HL-60 (cell line): ENCODE measurements around the gene KIF26B.

ENCODE experiments used
- DNase-seq, 2 experiments: peaks; one replicate each; pipeline ENCODE4 v3.0.0-alpha.2; 2010 to 2020; ENCODE audit warnings: low read depth in 1 of 2, low spot score in 1 of 2
- H3K27ac ChIP-seq: fragments of 250-450 bp; sonication (Bioruptor Pico); replicated peaks from 2 replicates; pipeline ENCODE4 v1.5.1; 2020; ENCODE audit warnings: mild to moderate bottlenecking, moderate library complexity
- H3K27me3 ChIP-seq: fragments of 250-450 bp; sonication (Bioruptor Pico); 2 replicates; pipeline ENCODE4 v1.5.1; 2021; ENCODE audit warnings: mild to moderate bottlenecking, moderate library complexity; ENCODE audit not compliant: insufficient read depth, poor library complexity, severe bottlenecking
- H3K4me3 ChIP-seq: replicated peaks from 2 replicates; pipeline ENCODE4 v1.5.1; 2011; ENCODE audit warnings: mild to moderate bottlenecking, control low read depth, low read length; ENCODE audit not compliant: insufficient read depth
- CTCF ChIP-seq: IDR thresholded peaks from one replicate; pipeline ENCODE4 v1.5.1; 2011; ENCODE audit warnings: low read length, control low read depth, inconsistent platforms; ENCODE audit not compliant: insufficient read depth
- GABPA ChIP-seq: IDR thresholded peaks from 2 replicates; pipeline ENCODE4 v1.6.1; 2012; ENCODE audit warnings: low read depth
- POLR2AphosphoS5 ChIP-seq: IDR thresholded peaks from 2 replicates; pipeline ENCODE4 v1.6.1; 2012; ENCODE audit warnings: low read depth
- REST ChIP-seq: IDR thresholded peaks from 2 replicates; pipeline ENCODE4 v1.6.1; 2012; ENCODE audit warnings: low read depth; ENCODE audit not compliant: insufficient replicate concordance
- SPI1 ChIP-seq: IDR thresholded peaks from 2 replicates; pipeline ENCODE4 v1.6.1; 2012; ENCODE audit warnings: low read depth, mild to moderate bottlenecking, borderline replicate concordance

The KIF26B gene

GRCh38 chr1:245469734-245470133 is 314.9 kb downstream of the KIF26B start:
- DNase-seq: no peak
- no peaks in the 10 kb centered on the region for H3K27me3 ChIP-seq
- no peak overlapping the region for H3K4me3 ChIP-seq
- no peak for TF ChIP-seq POLR2AphosphoS5
- no peak for TF ChIP-seq GABPA
- no peak for TF ChIP-seq SPI1
- TF ChIP-seq REST: no peak
- no peak for TF ChIP-seq CTCF
- H3K27ac ChIP-seq: no peak overlapping the region

GRCh38 chr1:245475126-245475525 is 320.3 kb downstream of the KIF26B start:
- no peak for DNase-seq
- Histone ChIP-seq H3K27me3 (no peaks in the 10 kb centered on the region), H3K4me3 (no peak overlapping the region), H3K27ac (no peak overlapping the region)
- no peak for TF ChIP-seq SPI1
- no peak for TF ChIP-seq REST
- no peak for TF ChIP-seq POLR2AphosphoS5
- TF ChIP-seq CTCF: no peak
- TF ChIP-seq GABPA: no peak

- TF ChIP-seq POLR2AphosphoS5 (no peak), GABPA (no peak)
- Histone ChIP-seq H3K27me3 (no peaks in the 10 kb centered on the region), H3K4me3 (no peak overlapping the region), H3K27ac (no peak overlapping the region)
- DNase-seq: peak in 1 of 2 experiments; percentile 25
These were observed 321.3 kb downstream of the KIF26B start for GRCh38 chr1:245475961-245476516.

GRCh38 chr1:245477941-245478340 is 323.2 kb downstream of the KIF26B start:
- Histone ChIP-seq H3K4me3 (no peak overlapping the region), H3K27me3 (no peaks in the 10 kb centered on the region), H3K27ac (no peak overlapping the region)
- no peak for TF ChIP-seq CTCF
- TF ChIP-seq SPI1: no peak
- TF ChIP-seq GABPA: no peak
- no peak for TF ChIP-seq POLR2AphosphoS5
- TF ChIP-seq REST: no peak
- DNase-seq: no peak
